Measurements from ENCODE around the gene AMPD3. TPM values are rescaled to one million over a fixed set of nuclear protein-coding genes. Genes with fewer than 3 reads are reported as not detected.
A peak's percentile ranks its signal among the peaks of the same experiment; 100 is the strongest.

The AMPD3 gene
- total RNA-seq, 2 donors from 2014 or later: 20.0 to 22.1 TPM

DNA sequence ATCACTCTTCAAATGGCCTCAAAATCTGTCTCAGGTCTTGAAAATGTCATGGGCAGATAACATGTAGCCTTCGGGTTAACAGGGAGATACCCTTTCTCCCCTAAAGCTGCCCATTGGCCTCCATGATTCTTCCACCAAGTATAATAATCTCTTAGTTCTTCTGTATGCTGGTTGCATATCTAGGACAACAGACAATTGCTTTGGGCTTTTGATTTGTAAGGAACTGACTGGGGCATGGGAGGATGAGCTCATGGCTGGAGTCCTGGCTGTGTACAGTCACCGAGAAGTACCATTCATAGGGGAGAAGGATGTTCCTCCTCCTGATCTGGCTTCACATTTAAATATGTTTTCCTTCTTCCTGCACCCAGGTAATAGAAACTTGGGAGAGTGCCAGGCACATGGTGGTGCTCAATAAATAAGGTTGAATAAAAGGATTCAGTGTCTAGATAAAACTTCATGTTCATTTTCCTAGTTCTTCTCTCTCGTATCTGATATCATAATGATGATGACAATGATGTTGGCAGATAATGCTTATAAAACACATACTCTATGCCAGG is 2.8 kb upstream of the AMPD3 start:
- Histone ChIP-seq H3K9me3 (no peaks in the 10 kb centered on the region), H3K4me1 (replicated peaks) (peaks cover 19% of the 10 kb centered on the region), H3K4me3 (no peak overlapping the region), H3K27ac (peak overlapping the region; percentile 90 to 92), H3K36me3 (no peaks in the 10 kb centered on the region), H3K27me3 (replicated peaks; ENCODE audit: insufficient read depth) (no peaks in the 10 kb centered on the region)
- no peak for TF ChIP-seq POLR2A (IDR thresholded peaks at IDR 0.05)
- TF ChIP-seq, protein P1, sequence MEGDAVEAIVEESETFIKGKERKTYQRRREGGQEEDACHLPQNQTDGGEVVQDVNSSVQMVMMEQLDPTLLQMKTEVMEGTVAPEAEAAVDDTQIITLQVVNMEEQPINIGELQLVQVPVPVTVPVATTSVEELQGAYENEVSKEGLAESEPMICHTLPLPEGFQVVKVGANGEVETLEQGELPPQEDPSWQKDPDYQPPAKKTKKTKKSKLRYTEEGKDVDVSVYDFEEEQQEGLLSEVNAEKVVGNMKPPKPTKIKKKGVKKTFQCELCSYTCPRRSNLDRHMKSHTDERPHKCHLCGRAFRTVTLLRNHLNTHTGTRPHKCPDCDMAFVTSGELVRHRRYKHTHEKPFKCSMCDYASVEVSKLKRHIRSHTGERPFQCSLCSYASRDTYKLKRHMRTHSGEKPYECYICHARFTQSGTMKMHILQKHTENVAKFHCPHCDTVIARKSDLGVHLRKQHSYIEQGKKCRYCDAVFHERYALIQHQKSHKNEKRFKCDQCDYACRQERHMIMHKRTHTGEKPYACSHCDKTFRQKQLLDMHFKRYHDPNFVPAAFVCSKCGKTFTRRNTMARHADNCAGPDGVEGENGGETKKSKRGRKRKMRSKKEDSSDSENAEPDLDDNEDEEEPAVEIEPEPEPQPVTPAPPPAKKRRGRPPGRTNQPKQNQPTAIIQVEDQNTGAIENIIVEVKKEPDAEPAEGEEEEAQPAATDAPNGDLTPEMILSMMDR (IDR thresholded peaks at IDR 0.05): no peak
- TF ChIP-seq POLR2AphosphoS5 (IDR thresholded peaks at IDR 0.05): peak; percentile 65
- intact Hi-C loops (cut with DNase I): loop anchor here (5.0 kb wide), 1 partner anchor 45 kb away; no protein-coding TSS in a partner anchor
- DNase-seq (ENCODE audit: low spot score): peak; percentile 35
- 65% methylated on average over 3 of the region's 3 CpGs for WGBS

DNA sequence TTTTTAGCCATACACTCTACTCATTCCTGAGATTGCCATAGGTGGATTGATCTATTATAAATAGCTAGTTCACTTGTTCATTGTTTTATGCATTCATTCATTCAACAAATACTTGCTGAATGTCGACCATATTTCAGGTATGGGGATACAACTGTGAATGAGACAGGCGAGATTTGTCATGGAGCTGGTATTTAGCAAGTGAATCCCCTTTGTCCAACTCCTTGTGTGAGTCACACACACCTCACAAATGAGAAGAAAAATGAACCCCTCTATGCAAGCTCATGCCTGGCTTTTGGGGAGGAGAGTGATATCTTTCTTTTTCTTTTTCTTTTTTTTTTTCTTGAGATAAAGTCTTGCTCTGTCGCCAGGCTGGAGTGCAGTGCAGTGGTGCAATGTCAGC is 1.8 kb upstream of the AMPD3 start:
- H3K27me3 ChIP-seq (replicated peaks; ENCODE audit: insufficient read depth): no peaks in the 10 kb centered on the region
- peaks cover 19% of the 10 kb centered on the region for H3K4me1 ChIP-seq (replicated peaks)
- TF ChIP-seq POLR2AphosphoS5 (IDR thresholded peaks at IDR 0.05) (no peak), POLR2A (IDR thresholded peaks at IDR 0.05) (no peak)
- TF ChIP-seq, protein P1 (IDR thresholded peaks at IDR 0.05): no peak
- H3K36me3 ChIP-seq: no peaks in the 10 kb centered on the region
- H3K4me3 ChIP-seq: no peak overlapping the region
- H3K9me3 ChIP-seq: no peaks in the 10 kb centered on the region
- 91% methylated on average over 3 of the region's 3 CpGs for WGBS
- H3K27ac ChIP-seq: no peak overlapping the region
- intact Hi-C loops (cut with DNase I): loop anchor here (5.0 kb wide), 1 partner anchor 46 kb away; no protein-coding TSS in a partner anchor
- no peak for DNase-seq (ENCODE audit: low spot score)

DNA sequence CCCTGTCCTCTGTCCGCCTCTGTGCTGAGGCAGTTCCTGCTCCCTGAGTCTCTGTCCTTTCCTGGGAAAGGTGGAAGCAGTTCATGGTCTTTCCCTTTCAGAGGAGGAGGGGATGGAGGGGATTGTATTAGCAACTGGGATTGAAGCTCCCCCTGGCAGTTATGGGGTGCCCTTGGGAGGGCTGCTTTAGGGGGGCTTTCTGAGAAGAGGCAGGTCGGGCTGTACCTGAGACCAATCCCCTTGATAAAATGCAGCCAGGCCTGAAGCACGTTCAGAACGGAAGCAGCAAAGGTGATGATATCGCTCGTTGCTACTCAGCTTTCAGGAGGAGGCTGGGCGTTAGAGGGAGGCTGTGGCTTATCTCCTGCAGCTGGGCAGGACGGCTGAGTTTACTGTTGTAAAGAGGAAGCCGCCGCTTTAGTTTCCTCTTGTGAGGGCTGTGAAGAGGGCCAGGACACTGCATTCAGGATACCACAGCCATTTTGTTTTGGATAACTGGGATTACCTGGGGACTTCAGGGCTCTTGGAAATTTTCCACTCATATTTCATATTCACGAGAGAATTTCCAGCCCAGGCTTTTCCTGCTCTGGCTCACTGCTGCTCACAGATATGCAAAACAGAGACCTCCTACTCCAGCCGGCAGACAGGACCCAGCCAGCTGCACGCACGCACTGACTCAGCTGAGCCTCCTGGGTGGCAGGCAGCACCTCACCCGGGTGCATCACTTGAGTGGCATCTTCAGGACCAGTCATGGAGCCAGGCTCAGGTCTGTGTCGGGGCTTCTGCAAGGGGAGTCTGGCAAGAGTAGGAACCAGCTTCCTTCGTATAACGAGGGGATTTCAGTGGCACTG is 798 bp downstream of the AMPD3 start:
- no peaks in the 10 kb centered on the region for H3K27me3 ChIP-seq (replicated peaks; ENCODE audit: insufficient read depth)
- H3K4me1 ChIP-seq (replicated peaks): peaks cover 19% of the 10 kb centered on the region
- peak overlapping the region; percentile 74 to 76 for H3K27ac ChIP-seq
- no peaks in the 10 kb centered on the region for H3K9me3 ChIP-seq
- no peaks in the 10 kb centered on the region for H3K36me3 ChIP-seq
- DNase-seq (ENCODE audit: low spot score): peak; percentile 66
- H3K4me3 ChIP-seq: peak overlapping the region; percentile 14 to 30
- TF ChIP-seq, protein P1 (IDR thresholded peaks at IDR 0.05): no peak
- TF ChIP-seq POLR2AphosphoS5 (IDR thresholded peaks at IDR 0.05): peak; percentile 55
- 15% methylated on average over 18 of the region's 18 CpGs for WGBS
- intact Hi-C loops (cut with DNase I): loop anchor here (5.0 kb wide), 1 partner anchor 36 kb away; no protein-coding TSS in a partner anchor

DNA sequence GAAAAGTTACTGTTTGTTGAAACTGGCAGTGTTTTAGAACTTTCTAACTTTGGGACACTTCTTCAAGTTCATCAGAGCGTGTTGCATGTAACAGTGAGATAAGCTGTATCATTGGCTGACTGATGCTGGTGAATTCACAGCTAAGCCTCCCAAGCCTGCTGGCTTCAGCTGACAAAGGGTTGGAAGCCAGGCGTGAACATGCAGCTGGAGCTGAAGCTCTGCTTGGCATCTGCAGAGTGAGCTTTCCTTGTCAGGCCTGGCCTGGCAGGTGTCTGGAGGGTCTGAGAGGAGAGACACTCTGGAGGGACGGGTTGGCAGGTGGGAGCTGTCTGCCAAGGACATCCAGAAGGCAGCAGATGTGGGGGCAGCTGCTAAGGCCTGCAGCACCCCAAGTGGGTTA is 1.5 kb downstream of the AMPD3 start:
- 71% methylated on average over 3 of the region's 3 CpGs for WGBS
- Histone ChIP-seq H3K4me3 (peak overlapping the region; percentile 14 to 30), H3K9me3 (no peaks in the 10 kb centered on the region), H3K36me3 (no peaks in the 10 kb centered on the region), H3K27me3 (replicated peaks; ENCODE audit: insufficient read depth) (no peaks in the 10 kb centered on the region), H3K27ac (peak overlapping the region; percentile 74 to 76), H3K4me1 (replicated peaks) (peaks cover 19% of the 10 kb centered on the region)
- TF ChIP-seq POLR2A (IDR thresholded peaks at IDR 0.05): no peak
- no peak for TF ChIP-seq POLR2AphosphoS5 (IDR thresholded peaks at IDR 0.05)
- TF ChIP-seq, protein P1 (IDR thresholded peaks at IDR 0.05): no peak
- intact Hi-C loops (cut with DNase I): loop anchor here (5.0 kb wide), 1 partner anchor 36 kb away; no protein-coding TSS in a partner anchor
- no peak for DNase-seq (ENCODE audit: low spot score)
